DMS53 treated with DMSO at 0.1 percent for 48 hours (cell line): ENCODE results near the gene FAM32A.
"Not testable (repeated sequence)": the region's sequence is repeated elsewhere in the genome, so short reads cannot be mapped to it uniquely, and the experiment has no call there.

Source experiments
- DNase-seq: peaks from one replicate; lab custom pipeline; 2025; ENCODE audit not compliant: unreplicated experiment; lab: John Stamatoyannopoulos, UW

FAM32A gene

GRCh38 chr19:16164222-16164890 is 20.9 kb upstream of the FAM32A start:
- no peak for DNase-seq

GRCh38 chr19:16166417-16166816 is 18.8 kb upstream of the FAM32A start:
- DNase-seq: no peak

- no peak for DNase-seq
Observed at GRCh38 chr19:16167055-16167454, 18.2 kb upstream of the FAM32A start.

GRCh38 chr19:16168465-16169081 is 16.6 kb upstream of the FAM32A start:
- DNase-seq: no peak

- DNase-seq: no peak
Observed at GRCh38 chr19:16170134-16170533, 15.1 kb upstream of the FAM32A start.

GRCh38 chr19:16175954-16176353 is 9.3 kb upstream of the FAM32A start:
- DNase-seq: no peak

GRCh38 chr19:16178866-16179265 is 6.3 kb upstream of the FAM32A start:
- DNase-seq: not testable (repeated sequence)

GRCh38 chr19:16180611-16181010 is 4.6 kb upstream of the FAM32A start:
- no peak for DNase-seq

- no peak for DNase-seq
Observed at GRCh38 chr19:16184665-16185122, 516 bp upstream of the FAM32A start.

GRCh38 chr19:16185768-16186123 is 536 bp downstream of the FAM32A start:
- no peak for DNase-seq

GRCh38 chr19:16188521-16188920 is 3.3 kb downstream of the FAM32A start:
- no peak for DNase-seq

GRCh38 chr19:16190198-16190597 is 5.0 kb downstream of the FAM32A start:
- DNase-seq: no peak

- no peak for DNase-seq
Observed at GRCh38 chr19:16190736-16191135, 5.5 kb downstream of the FAM32A start.

- no peak for DNase-seq
Observed at GRCh38 chr19:16191216-16191908, 6.2 kb downstream of the FAM32A start.

- DNase-seq: no peak
Observed at GRCh38 chr19:16193466-16193865, 8.3 kb downstream of the FAM32A start.

GRCh38 chr19:16197188-16197621 is 12.0 kb downstream of the FAM32A start:
- DNase-seq: no peak

GRCh38 chr19:16197622-16198369 is 12.6 kb downstream of the FAM32A start, which contains the start of gene AP1M1:
Gene AP1M1, plus strand, starts transcription at chr19:16197911. Its CDS starts 116 bp downstream, at chr19:16198027.
- DNase-seq: peak; percentile 91

- DNase-seq: no peak
Observed at GRCh38 chr19:16198370-16198651, 13.1 kb downstream of the FAM32A start.

- no peak for DNase-seq
Observed at GRCh38 chr19:16199275-16199932, 14.2 kb downstream of the FAM32A start.

GRCh38 chr19:16200038-16201010 is 15.1 kb downstream of the FAM32A start:
- no peak for DNase-seq
